HG02973 (cell line): ENCODE data around the gene BAIAP2L1.
"Not testable (repeated sequence)": the region's sequence is repeated elsewhere in the genome, so short reads cannot be mapped to it uniquely, and the experiment has no call there.

ENCODE experiments used
- ATAC-seq: cut with Tn5 transposase; IDR thresholded peaks from one replicate; pipeline ENCODE4 v1.9.1; 2021; ENCODE audit warnings: moderate library complexity; ENCODE audit not compliant: unreplicated experiment

Gene BAIAP2L1

GRCh38 chr7:98323597-98324322, 77.1 kb downstream of the BAIAP2L1 start:
- no peak for ATAC-seq

GRCh38 chr7:98322331-98323270, 78.3 kb downstream of the BAIAP2L1 start:
- no peak for ATAC-seq

- ATAC-seq = no peak
Observed at GRCh38 chr7:98321301-98321700, 79.6 kb downstream of the BAIAP2L1 start.

- no peak for ATAC-seq
Observed at GRCh38 chr7:98319176-98319575, 81.7 kb downstream of the BAIAP2L1 start.

GRCh38 chr7:98317366-98318040, 83.4 kb downstream of the BAIAP2L1 start:
- ATAC-seq = no peak

- not testable (repeated sequence) for ATAC-seq
Observed at GRCh38 chr7:98315994-98316527, 84.8 kb downstream of the BAIAP2L1 start.

GRCh38 chr7:98315318-98315993, 85.4 kb downstream of the BAIAP2L1 start:
- ATAC-seq = peak; percentile 70

- ATAC-seq = no peak
Observed at GRCh38 chr7:98314469-98314868, 86.4 kb downstream of the BAIAP2L1 start.

- ATAC-seq = no peak
Observed at GRCh38 chr7:98312201-98312600, 88.7 kb downstream of the BAIAP2L1 start.

GRCh38 chr7:98309566-98309965, 91.3 kb downstream of the BAIAP2L1 start:
- no peak for ATAC-seq

- no peak for ATAC-seq
Observed at GRCh38 chr7:98307971-98308466, 92.9 kb downstream of the BAIAP2L1 start.

GRCh38 chr7:98305951-98306535, 94.8 kb downstream of the BAIAP2L1 start:
- no peak for ATAC-seq

GRCh38 chr7:98303906-98304305, 97.0 kb downstream of the BAIAP2L1 start:
- no peak for ATAC-seq

GRCh38 chr7:98303176-98303865, 97.6 kb downstream of the BAIAP2L1 start:
- ATAC-seq = no peak

GRCh38 chr7:98301693-98302470, 99.0 kb downstream of the BAIAP2L1 start:
- no peak for ATAC-seq

GRCh38 chr7:98300595-98301372, 100.1 kb downstream of the BAIAP2L1 start:
- no peak for ATAC-seq

GRCh38 chr7:98297626-98298286, 103.1 kb downstream of the BAIAP2L1 start:
- ATAC-seq = no peak
